Activated CD4-positive, alpha-beta T cell treated with anti-CD3 and anti-CD28 coated beads, Interleukin-2, amount 50 U/mL, for 24 hours (primary cell): ENCODE measurements around the gene TMEM120B.
"Not testable (repeated sequence)": the region's sequence is repeated elsewhere in the genome, so short reads cannot be mapped to it uniquely, and the experiment has no call there.

Experiments used
- DNase-seq, 2 donors: peaks; one replicate each; pipeline ENCODE4 v3.0.0-alpha.2; 2020; ENCODE audit warnings: low read depth in 1 of 2, low spot score in 1 of 2

TMEM120B gene

GRCh38 chr12:121712461-121713256 is at the start of gene TMEM120B:
TSS of gene TMEM120B (plus strand) at chr12:121712752. CDS start at chr12:121712896, 144 bp downstream.
- DNase-seq: peak; percentile 74 to 80

GRCh38 chr12:121663610-121663929 is 49.0 kb upstream of the TMEM120B start:
- DNase-seq: no peak

- DNase-seq: not testable (repeated sequence)
Observed at GRCh38 chr12:121666829-121667228, 45.7 kb upstream of the TMEM120B start.

- DNase-seq: peak in 1 of 2 donors; percentile 34
Observed at GRCh38 chr12:121668750-121669520, 43.6 kb upstream of the TMEM120B start.

- DNase-seq: no peak
Observed at GRCh38 chr12:121669521-121669900, 43.0 kb upstream of the TMEM120B start, which contains the start of gene MORN3. TSS of gene MORN3 (minus strand) at chr12:121669654. CDS start at chr12:121669483, 171 bp downstream.

- no peak for DNase-seq
Observed at GRCh38 chr12:121673013-121673511, 39.5 kb upstream of the TMEM120B start.

GRCh38 chr12:121676190-121676589 is 36.4 kb upstream of the TMEM120B start:
- no peak for DNase-seq

GRCh38 chr12:121678305-121678704 is 34.2 kb upstream of the TMEM120B start:
- no peak for DNase-seq

GRCh38 chr12:121678716-121679300 is 33.7 kb upstream of the TMEM120B start:
- no peak for DNase-seq

GRCh38 chr12:121679661-121680197 is 32.8 kb upstream of the TMEM120B start:
- DNase-seq: not testable (repeated sequence)

GRCh38 chr12:121688966-121689365 is 23.6 kb upstream of the TMEM120B start:
- no peak for DNase-seq

GRCh38 chr12:121689430-121689829 is 23.1 kb upstream of the TMEM120B start:
- no peak for DNase-seq

GRCh38 chr12:121692744-121693143 is 19.8 kb upstream of the TMEM120B start:
- not testable (repeated sequence) for DNase-seq

- no peak for DNase-seq
Observed at GRCh38 chr12:121693155-121693687, 19.3 kb upstream of the TMEM120B start.

- DNase-seq: peak in 1 of 2 donors; percentile 45
Observed at GRCh38 chr12:121697093-121697698, 15.4 kb upstream of the TMEM120B start.

GRCh38 chr12:121697861-121698260 is 14.7 kb upstream of the TMEM120B start:
- not testable (repeated sequence) for DNase-seq

GRCh38 chr12:121701667-121702277 is 10.8 kb upstream of the TMEM120B start:
- DNase-seq: no peak

- no peak for DNase-seq
Observed at GRCh38 chr12:121702944-121703343, 9.6 kb upstream of the TMEM120B start.

- no peak for DNase-seq
Observed at GRCh38 chr12:121705514-121705913, 7.0 kb upstream of the TMEM120B start.
